Pons (tissue), 1 donor: ENCODE results near the gene DHRS2.
"Not testable (repeated sequence)": the region's sequence is repeated elsewhere in the genome, so short reads cannot be mapped to it uniquely, and the experiment has no call there.

ENCODE experiments used
- DNase-seq: peaks from one replicate; pipeline ENCODE4 v3.0.0-alpha.2; 2016; ENCODE audit warnings: low spot score

The DHRS2 gene

DNA sequence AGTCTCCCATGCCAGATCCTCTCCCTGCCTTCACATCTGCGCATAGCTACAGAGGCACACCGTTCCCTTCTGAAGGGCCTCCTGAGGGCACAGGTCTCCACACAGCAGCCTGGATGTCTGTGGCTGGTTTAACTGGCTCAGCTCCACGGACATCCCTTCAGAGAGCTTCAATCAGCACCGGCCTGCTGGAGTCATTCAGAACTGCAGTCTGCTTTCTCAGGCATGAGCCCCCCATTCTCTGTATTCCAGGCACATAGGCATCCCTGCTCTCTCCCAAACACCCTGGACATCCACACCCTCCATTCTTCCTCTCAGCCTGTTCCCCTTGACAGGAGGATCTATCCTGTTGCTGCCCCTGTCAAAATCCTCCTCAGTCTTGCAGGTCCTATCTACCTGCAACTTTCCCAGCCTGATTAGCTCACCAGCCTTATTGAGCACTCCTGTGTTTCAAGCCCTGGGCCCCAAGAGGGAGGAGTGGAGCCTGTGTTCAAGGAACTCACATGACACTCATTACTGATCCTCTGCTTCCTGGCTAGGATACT lies 2.9 kb upstream of the DHRS2 start:
- DNase-seq: no peak

DNA sequence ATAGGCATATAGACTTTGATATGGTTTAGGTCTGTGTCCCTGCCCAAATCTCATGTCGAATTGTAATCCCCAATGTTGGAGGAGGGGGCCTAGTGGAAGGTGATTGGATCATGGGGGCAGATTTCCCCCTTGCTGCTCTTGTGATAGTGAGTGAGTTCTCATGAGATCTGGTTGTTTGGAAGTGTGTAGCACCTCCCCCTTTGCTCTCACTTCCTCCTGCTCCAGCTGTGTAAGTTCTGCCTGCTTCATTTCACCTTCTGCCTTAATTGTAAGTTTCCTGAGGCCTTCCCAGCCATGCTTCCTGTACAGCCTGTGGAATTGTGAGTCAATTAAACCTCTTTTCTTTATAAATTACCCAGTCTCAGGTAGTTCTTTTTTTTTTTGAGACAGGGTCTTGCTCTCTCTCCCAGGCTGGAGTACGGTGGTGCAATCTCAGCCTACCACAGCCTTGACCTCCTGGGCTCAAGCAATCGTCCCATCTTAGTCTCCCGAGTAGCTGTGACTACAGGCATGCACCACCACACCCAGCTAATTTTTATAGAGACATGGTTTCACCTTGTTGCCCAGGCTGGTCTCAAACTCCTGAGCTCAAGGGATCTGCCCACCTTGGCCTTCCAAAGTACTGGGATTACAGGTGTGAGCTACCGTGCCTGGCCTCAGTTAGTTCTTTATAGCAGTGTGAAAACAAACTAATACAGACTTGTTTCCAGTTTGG lies 1.3 kb upstream of the DHRS2 start:
- DNase-seq: not testable (repeated sequence)

DNA sequence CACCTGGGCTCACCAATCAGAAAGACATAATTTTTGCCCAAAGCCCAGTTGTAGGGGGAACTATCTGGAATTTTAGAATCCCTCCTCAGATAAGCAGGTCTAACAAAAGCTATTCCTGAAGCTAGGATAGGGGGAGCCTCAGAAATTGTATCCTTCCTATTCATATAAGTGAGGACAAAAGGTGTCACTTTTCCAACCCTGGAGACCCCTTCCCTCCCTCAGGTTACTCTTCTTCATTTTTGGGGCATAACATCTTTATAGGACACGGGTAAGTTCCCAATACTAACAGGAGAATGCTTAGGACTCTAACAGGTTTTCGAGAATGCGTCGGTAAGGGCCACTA lies 1.1 kb downstream of the DHRS2 start:
- not testable (repeated sequence) for DNase-seq

DNA sequence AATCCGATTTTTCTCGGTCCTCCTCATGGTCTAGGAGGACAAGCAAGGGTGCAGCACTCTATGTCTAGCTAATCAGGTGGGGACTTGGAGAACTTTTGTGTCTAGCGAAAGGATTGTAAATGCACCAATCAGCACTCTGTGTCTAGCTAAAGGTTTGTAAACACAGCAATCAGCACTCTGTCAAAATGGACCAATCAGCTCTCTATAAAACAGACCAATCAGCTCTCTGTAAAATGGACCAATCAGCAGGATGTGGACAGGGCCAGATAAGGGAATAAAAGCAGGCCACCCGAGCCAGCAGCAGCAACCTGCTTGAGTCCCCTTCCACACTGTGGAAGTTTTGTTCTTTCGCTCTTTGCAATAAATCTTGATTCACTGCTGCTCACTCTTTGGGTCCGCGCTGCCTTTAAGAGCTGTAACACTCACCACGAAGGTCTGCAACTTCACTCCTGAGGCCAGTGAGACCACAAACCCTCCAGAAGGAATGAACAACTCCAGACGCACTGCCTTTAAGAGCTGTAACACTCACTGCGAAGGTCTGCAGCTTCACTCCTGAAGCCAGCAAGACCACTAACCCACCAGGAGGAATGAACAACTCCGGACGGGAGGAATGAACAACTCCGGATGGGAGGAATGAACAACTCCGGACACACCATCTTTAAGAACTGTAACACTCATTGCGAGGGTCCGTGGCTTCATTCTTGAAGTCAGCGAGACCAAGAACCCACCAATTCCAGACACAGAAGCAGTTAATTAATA lies 1.7 kb downstream of the DHRS2 start:
- not testable (repeated sequence) for DNase-seq

DNA sequence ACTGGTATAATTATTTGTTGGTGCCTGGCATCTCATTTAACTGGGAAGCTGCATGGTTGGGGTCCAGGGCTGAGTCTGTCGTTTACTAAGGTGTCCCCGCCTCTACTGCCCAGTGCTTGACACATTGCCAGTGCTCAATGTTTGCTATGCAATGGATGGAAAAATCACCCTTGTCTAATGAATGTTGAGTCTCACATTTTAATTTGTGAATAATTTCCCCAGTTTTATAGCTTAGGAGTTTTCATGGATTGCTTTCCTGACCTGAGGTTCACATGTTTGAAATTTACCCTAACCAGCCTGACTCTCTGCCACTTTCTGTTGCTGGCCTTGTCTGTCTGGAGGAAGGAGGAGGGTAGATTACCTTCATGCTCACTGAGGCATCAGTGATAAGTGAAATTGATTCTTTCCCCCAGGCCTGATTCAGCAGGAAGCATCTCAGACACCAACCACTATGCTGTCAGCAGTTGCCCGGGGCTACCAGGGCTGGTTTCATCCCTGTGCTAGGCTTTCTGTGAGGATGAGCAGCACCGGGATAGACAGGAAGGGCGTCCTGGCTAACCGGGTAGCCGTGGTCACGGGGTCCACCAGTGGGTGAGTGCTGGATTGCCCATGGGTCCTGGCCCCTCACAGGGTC lies 2.4 kb downstream of the DHRS2 start:
- no peak for DNase-seq

DNA sequence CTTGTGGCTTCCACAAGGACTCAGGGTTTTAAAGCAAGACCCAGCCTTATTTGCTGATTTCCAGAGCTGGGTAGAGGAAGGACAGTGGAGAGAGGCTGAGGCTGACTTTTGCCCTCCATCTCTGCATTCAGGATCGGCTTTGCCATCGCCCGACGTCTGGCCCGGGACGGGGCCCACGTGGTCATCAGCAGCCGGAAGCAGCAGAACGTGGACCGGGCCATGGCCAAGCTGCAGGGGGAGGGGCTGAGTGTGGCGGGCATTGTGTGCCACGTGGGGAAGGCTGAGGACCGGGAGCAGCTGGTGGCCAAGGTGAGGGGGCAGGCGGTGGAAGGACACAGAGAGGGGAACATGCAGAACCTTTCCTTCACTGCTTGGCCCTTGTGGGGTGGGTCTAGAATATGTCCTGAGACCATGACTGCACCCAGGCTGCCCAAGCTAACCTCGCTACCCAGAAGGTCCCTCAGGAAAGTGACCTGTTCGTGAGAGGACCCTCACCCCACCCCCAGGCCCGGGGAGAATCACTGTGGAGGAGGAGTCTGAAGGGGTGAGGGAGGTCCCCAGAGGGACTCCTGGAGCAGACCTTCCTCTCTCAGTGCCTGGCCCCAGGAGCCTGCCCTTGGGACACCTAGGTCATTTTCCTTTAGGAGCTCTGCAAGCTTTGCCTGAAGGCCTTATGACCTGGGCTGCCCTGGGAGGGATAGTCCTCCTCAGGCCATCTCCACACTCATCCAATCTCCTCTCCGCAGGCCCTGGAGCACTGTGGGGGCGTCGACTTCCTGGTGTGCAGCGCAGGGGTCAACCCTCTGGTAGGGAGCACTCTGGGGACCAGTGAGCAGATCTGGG lies 3.1 kb downstream of the DHRS2 start:
- no peak for DNase-seq

DNA sequence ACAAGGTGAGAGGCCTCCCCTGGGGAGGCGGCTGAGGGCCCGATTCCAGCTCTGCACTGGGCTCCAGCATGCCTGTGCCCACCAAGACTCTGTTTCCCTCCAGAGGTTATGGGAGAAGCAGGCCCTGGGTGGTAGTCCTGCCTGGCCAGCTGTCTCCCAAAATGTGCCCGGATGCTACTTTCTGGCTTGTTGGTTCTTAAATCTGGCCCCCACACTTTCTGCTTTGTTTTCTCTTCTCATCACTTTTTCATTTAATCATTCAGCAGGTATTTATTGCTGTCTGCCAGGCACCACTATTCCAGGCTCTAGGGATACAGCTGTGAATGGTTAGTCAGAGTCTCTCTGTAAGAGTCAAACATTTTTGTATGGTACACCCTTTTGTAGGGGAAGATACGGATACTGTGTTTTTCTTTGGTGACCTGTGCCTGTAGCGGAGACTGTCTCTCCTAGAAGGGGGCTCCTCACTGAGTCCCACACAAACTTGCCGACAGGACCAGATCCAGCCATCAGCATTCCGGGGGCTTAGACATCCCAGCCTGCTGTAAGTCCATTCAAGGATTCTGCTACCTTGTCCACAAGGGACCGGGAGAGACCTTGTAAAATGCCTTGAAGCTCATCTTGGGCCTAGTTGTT lies 3.8 kb downstream of the DHRS2 start:
- no peak for DNase-seq

DNA sequence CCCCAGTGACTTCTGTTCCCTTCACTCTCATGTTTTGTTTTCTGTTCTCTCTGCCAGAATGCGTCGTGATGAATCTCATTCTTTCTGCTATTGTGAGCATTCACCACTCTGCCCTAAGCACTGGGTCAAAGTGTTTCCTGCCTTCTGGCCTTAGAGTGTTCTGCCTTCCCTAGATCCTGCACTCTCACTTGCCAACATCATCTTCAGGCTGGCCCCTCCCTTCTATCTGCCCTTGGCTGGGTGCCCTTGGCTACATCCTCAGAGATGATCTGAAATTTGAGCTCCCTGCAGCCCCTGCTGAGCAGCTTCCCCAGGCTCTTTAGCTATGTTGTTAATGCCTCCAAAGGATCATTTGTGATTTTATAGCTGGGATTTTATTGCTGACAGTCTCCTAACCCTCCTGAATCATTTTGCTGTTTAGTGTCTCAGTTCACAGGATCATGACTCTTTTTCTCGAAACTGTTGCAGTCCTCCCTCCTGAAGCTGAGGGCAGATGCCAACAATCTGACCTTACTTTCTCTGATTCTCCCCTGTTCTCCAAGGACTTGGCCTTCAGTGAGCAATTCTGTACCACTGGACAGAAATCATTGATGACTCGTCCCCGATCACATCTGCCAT lies 4.5 kb downstream of the DHRS2 start:
- peak; percentile 22 for DNase-seq

DNA sequence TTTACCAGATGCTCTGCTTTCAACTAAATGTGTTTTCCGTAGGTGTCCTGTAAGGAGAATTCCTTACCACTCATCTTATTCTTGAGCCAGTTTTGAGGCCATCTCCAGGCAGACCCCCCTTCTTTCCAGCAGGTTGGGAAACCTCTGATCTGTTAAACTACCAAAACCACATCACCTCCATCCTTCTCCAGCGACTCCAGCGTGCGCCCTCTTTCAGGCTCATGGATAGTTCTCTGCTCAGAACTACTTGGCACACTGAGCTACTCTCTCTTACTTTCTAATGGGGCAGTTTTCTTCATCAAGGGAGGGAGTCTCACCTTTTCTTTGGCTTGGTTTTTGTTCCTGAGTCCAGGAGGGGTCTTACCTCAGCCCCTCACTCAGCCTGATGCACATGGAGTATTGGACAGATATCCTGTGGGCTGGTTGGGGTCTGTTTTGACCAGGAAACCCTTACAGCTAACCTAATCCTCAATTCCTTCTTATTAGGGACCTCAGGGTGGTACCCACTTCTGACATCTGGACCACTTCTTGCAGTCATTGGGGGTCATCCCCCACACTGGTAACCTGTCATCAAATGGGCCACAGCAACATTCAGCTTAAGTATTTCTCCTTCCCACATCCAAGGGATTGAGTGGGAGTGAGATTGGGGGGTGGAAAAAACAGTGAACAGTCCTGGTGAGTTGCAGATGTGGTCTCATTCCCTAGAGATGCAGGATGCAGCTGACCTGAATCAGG lies 5.2 kb downstream of the DHRS2 start:
- no peak for DNase-seq

DNA sequence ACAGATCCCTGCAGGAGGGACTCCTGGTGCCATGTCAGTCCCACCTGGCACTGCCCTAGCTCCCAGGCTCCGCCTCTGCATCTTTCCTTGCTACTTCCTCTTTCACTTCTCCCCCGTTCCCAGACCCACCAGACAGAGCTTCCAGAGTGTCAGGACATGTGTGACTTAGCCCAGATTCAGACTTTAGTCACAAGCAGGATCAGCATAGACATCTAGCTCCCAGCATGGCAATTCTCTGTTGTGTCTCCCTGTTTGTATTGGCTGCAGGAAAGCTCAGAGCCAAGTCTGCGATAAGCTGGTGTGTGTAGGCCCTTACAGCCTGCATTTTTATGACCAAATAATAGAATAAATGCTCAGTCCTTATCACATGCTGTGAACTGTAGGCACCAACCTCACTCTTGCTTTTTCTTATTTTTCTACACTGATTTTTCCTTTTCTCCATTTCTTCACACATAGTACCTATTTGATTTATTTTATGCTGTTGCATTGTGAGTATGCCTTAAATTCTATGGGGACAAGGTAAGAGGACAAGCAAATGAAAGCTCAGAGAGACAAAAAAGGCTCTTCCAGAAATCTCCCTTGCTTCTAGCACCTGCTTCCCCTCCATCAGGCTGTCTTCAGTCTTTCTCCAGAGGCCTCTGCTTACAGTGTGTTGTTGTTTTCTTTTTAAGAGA lies 5.9 kb downstream of the DHRS2 start:
- peak; percentile 14 for DNase-seq

DNA sequence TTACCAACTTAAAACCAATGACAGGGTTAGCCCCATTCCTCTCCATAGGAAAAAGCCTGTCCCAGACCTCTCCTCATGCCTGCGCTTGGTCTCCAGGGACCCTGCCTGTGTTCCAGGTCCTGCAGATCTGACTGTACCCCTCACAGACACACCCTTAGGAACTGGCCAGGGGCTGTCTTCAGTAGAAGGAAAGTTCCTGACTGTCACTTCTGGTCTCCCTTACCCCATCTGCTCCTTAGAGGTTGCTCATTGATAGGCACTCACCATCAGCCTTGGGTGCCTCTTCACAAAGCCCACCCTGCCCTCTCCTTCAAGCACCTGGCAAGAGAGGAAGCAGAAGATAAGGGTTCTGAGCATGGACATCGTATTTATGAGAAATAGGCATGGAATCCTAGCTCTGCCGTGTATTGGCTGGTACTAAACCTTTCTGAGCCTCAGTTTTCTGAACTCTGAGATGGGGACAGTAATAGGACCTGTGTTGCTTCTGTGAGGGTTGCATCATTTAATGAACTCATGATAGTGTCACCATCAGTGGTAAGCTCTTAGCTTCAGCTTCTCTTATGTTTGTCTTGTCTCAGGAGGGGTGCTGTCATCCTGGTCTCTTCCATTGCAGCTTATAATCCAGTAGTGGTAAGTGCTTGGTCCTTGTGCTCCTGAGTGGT lies 7.5 kb downstream of the DHRS2 start:
- no peak for DNase-seq

DNA sequence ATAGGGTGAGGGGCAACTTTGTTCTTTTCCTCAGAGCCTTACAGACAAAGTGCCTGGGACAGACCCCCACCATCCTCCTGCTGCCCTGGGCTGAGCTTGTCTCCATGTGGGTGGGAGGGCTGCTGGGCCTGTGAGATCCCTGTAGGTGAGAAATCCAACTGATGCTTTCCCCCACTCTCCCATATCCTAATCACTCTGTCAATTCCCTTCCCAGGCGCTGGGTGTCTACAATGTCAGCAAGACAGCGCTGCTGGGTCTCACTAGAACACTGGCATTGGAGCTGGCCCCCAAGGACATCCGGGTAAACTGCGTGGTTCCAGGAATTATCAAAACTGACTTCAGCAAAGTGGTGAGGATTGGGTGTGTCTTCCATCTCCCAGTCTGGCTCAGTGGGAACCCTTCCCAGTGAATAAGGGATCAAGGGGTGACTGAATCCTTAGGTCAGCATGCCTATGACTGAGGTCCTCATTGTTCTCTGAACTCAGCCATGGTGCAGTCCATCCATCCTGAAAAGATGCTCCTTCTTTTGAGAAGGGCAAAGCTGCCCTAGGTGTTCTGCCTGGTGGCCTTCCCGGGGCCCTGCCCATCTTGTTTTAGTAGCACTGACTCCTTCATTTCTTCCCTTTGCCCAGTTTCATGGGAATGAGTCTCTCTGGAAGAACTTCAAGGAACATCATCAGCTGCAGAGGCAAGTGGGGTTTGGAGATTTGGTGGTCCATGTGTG lies 8.2 kb downstream of the DHRS2 start:
- DNase-seq: no peak

DNA sequence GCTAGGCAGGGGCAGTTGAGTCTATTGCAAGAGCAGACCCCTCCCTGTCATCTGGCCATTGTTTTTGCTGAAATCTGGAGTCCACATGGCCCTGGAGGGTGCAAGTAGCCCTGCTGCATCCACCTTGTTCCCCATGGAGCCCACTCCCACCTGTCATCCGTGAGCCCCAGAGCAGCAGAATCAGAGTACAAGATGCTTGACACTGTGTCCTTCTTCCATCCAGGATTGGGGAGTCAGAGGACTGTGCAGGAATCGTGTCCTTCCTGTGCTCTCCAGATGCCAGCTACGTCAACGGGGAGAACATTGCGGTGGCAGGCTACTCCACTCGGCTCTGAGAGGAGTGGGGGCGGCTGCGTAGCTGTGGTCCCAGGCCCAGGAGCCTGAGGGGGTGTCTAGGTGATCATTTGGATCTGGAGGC lies 8.8 kb downstream of the DHRS2 start:
- no peak for DNase-seq

DNA sequence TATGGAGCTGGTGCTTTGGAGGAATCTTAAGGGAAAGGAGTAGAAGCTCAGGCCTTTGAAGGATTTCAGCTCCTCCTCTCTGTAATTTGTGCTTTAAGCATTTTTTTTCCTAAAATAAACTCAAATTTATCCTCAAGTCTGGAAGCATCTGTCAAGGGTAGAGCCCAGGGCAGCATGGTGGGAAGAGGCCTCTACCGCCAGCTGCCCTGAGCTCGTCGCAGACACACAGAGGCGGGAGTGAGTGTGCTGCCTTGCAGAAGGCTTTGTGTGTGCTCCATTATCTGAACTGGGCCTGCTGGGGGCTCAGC lies 9.3 kb downstream of the DHRS2 start:
- no peak for DNase-seq

DNA sequence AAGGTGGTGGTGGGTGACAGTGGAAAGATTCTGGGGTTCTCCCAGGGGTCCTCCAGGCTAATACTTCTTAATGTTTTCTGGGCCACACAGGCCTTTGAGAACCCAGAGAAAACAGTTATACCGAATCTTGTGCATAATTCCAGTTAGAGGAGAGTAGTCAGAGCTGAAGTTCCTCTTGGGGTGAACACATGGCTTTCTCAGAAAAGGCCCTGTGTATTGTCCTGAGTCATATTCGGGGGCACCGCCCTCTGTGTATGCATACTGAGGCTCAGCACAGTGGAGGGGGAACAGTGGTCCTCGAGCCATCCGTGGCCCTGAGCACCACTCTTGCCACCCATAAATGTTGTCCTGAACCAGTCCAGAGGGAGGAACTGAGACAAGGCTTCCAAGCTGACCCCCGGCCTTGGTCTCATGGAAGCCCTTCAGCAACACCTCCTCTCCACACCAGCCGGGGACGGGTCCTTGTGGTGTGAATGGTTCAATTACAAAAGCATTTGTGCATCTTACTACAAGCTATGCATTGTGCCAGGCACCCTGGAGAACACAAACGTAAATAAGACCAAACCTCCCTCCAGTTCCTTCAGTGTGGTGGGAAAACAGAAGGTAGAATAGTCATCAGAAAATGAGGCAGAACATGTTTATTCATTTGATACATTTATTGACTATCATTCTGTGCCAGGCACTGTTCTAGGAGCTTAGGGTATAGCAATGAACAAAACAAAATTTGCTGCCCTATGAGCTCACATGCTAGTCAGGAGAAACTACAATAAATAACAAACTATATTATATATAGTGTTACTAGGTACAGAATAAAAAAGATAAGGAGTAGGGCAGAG lies 9.9 kb downstream of the DHRS2 start:
- no peak for DNase-seq

DNA sequence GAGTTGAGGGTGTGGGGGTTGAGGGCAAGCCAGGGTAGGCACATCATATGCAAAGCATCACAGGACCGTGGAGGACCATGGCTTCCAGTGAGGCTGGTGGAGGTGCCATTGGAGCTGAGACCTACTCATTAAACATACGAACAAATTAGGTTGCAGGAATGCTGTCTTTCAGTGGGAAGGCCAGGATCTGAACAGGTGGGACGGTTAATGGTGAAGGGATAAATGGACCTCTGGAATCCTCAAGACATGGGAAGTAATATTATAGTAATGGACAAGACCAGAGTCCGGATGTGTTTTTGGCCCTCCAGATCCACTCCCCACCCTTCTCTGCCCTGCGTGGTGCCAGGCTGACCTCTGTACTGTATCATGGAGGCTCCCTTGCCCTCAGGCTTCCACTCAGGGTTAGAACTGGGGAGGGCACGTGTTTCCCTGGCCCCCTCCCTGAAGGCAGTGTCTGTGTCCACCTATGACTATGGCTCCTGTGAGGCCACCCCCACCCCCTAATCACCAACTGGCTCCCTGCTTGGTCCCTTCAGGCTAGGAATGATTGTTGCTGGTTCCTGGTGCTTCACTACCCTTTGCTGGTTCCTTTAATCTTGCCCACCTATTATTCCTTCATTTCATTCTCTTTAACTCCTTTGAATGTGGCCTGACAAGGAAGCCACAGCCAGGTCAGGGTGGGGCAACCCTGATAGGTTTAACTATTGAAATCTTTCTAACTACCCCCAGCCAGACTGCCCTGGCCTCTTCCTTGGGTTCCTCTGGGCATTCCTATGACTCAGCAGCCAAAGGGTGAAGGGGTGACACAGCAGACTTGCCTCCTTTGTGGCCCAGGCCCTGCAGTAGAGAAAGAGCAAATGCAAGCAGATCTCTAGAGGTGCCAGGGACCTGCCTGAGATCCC lies 10.7 kb downstream of the DHRS2 start:
- DNase-seq: no peak

DNA sequence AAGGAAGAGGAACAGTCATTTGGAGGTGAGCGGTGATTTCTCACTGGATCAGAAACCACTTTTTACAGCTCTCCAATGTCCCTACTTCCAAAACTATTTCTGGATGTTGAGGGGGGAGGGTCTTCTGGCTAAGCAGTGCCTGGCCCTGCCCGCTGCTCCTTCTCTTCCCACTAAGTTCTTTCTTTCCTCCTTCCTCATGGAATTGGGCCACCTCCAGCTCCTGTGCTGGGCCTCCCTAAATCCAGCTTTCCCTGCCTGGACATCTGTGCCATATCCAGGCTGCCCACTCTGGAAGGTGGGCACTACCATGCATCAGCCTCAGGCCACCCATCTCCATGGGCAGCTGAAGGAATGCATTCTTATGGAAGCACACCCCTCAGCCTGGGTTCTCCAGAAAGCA lies 11.5 kb downstream of the DHRS2 start:
- no peak for DNase-seq
